CD4-positive, alpha-beta T cell treated with Interleukin-17A for 1 hour (primary cell): ENCODE measurements around the gene IL20RB.
"Not testable (repeated sequence)": the region's sequence is repeated elsewhere in the genome, so short reads cannot be mapped to it uniquely, and the experiment has no call there.

Source experiments
- DNase-seq: peaks from one replicate; pipeline ENCODE4 v3.0.0-alpha.2; 2020

IL20RB gene

DNA sequence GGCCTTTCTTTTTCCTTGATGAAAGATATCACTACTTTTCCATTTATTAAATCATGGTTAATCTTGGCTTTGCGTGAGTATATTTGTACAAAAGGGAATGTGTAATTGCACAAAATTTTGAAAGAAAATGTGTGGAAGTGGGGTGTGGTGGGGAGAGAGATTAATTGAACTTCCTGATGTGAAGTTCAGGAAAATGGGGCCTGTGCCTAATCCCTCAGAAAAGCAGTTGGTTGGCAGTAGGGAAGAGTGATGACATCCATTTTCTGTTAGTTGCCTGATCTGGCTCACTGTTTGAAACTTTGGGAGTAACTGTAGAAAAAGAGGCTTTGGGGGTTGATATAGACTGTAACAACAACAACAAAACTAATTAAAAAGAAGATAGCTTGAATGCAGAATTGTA is 10.8 kb upstream of the IL20RB start:
- no peak for DNase-seq

DNA sequence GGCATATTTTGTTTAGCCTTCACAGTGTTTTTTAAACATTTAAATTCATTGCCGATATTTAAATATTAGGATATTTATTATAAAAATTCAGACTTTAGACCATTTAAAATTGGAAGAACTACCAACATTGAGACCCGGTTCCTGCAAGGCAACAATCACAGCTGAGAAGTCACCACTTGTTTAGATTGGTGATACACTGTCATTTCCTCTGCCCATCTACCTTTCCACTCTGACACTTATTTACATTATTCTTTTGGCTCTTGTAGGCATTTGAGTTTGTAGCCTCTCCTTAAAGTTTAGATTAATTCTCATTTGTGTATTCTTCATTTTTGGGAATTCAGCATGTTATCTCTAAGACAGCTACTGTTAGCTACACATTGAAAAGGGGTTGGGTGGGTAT is 10.3 kb upstream of the IL20RB start:
- DNase-seq, result no peak

DNA sequence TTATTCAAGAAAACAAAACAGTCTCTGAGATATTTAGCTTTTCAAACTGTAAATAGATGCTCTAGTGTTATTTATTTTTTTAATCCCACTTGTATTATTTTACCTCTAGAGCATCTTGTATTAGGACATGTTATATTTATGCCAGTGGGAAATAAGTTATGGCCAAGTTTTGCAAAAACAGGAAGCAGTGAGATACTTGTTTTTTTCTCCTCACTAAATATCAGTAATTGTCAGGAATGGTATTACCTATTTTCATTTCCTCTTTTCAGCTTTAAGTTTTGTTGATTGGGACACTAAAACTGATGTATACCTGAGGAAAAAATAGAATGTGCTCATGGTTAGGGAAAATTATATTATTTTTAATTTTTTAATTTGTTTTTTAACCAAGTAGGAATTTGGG is 8.6 kb upstream of the IL20RB start:
- DNase-seq, result no peak

DNA sequence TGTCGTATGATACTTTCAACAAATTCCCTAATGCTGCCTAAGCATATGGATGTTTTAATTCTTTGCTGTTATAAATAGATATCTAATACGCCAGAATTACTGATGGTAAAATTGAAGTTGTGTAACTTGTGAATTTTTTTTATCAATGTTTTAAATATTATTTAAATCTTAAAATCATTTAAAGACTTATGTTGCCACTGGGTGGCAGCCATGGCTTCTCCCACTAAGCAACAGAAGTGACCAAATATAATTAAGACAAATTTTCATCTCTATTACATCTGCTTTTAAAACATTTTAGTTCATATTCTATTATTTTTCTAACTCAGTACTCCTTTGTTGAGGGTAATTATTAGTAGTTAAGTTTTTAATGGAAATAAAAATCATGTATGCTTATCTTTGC is 8.1 kb upstream of the IL20RB start:
- no peak for DNase-seq

DNA sequence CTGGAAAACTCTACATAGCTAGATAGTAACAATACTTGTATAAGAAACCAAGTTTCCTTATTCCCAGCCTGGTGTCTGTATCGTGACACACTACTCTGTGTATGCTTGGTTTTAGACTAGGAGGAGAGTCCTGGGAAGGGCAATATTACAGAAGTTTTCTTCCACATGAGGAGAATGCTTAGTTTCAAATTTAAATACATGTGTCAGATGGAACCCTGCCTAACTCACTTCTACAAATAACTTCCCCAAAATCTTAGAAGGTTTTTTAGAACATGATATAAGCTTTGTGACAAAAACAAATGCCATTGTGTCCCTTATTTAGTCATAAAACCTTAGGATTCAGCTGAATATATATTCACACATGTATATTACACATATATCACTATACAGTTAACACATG is 7.2 kb upstream of the IL20RB start:
- DNase-seq, result no peak

DNA sequence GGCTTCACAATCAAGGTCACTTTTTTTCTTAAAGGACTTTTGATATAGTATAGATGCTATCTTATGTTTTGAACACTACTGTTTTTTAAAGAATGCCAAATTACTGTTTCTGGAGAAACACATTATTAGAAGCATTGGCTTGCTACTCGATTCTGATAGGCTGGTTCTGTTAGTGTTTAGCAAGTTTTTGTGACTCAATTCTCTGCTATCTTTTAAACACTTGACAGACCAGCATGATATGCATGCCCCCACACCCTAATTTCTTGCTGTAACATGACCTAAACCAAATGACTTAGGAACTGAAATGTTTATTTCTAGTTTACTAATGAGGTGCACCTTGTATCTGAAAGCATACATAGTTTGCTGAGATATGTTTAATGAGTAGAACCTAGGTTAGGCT is 5.5 kb upstream of the IL20RB start:
- no peak for DNase-seq

DNA sequence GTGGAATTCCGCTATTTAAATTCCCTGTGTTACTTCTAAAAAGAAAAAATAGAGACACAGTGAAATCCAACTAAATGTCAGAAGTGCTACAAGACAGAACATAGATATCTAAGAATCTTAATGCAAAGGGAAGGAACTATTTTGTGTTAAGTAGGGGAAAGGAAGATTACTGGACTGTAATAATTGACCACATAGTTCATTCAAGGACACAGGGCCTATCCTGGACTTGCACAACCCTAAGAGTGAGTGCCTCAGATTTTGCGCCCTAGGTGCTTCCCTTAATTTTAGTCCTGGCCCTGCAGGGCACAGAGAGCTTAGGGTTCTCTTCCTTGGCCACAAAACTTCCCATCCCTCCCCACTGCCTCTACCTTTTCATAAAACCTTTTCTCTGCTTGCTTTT is 3.5 kb upstream of the IL20RB start:
- DNase-seq, result no peak

DNA sequence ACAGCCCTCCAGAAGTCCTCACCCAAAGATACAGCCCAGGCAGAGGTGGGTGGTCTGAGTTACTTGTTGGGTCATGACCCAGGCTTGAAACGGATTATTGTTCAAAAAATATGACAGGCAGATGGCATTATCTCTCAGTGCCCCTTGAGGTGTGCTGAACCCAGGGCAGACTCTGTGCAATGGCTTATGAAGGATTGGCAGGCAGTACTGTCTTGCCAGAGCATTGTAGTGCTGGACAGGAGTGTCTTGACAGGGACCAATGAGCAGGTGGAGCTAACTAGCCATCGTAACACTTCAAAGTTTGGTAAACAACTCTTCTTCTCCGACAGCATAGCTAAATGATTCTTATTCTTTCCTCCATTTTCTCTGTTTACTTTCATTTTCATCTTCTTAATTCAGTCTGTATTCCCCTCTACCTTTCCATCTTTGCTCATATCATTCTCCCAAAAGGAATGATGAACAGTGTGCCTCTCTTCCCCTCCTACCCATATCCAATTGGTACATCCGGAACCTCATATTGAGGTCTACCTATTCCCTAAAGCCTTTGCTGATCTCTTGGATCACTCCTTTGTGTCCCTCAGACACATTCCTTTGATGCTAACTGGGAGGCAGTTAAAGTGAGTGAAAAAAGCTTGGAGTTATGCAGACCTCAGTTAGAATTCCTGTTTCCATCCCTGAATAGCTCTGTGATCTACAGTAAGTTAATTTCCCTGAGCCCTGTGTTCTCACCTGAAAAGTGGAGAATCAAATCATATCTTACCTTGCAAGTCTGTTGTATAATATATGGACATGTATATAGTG is 2.6 kb upstream of the IL20RB start:
- DNase-seq, result no peak

DNA sequence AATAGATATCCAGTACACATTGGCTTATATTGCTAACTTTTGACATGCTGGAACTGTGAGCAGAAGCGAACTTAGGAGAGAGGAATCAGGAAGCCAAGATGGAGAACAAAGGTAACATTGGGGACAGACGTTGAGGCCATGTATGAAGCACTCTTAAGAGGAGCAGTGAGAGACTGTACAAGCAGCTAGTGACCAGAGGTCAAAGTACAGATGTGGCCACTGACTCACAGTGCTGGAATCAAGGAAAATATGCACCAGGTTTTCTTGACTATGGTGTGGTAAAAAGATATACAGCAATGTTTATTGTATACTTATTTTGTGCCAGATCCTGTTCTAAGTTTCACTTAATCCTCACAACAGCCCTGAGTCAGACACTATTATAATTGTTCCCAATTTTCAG is 2.0 kb upstream of the IL20RB start:
- no peak for DNase-seq

DNA sequence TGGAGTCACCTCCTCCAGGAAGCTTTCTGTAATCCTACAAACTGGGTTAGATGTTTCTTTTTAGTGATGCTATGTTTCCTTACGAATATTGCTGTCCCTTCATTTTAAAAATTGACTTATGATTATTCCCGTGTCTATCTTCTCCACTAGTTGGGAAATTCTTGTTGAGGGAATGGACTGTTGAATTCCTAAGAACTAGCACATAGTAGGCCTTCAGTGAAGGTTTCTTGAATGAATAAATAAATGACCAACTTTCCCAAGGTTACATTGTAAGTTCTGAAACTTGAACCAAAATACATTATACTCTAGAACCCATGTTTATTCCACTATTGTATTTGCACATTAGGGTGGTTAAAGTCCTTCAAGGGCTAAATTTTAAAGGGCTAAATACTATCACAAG is 812 bp upstream of the IL20RB start:
- DNase-seq, result no peak

DNA sequence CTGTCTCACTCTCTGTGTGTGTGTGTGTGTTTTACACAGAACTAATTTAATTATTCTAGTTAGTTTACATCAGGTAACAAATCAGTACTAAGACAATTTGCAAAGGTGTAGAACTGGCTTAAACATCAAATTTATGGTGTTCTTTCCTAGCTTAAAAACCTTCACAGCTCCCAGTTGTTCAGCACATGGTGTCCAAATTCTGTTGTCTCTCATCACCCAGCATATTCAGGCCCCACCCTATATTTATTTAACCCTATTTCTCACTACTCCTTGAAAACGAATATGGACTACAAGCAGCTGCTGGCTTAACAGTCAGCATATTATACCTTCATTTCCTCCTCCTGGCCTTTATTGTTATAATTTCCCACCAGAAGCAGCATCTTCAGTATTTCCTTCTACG is 1.2 kb downstream of the IL20RB start:
- no peak for DNase-seq

DNA sequence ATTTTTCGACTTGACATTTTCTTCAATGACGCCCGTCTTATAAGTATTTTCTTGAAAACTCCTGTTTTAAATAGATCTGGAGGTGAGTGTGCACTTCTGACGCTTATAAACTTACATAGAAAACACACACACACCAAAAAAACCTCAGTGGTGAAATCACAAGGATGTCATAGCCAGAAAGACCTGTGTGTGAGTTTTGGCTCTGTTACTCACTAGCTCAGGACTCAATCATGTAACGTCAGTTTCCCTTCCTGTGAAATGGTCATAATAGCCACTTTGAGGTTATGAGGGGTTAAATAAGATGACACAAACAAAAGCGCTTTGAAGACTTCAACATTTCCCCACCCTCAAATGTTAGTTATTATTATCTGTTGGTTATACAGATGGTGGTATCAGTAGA is 1.8 kb downstream of the IL20RB start:
- no peak for DNase-seq

DNA sequence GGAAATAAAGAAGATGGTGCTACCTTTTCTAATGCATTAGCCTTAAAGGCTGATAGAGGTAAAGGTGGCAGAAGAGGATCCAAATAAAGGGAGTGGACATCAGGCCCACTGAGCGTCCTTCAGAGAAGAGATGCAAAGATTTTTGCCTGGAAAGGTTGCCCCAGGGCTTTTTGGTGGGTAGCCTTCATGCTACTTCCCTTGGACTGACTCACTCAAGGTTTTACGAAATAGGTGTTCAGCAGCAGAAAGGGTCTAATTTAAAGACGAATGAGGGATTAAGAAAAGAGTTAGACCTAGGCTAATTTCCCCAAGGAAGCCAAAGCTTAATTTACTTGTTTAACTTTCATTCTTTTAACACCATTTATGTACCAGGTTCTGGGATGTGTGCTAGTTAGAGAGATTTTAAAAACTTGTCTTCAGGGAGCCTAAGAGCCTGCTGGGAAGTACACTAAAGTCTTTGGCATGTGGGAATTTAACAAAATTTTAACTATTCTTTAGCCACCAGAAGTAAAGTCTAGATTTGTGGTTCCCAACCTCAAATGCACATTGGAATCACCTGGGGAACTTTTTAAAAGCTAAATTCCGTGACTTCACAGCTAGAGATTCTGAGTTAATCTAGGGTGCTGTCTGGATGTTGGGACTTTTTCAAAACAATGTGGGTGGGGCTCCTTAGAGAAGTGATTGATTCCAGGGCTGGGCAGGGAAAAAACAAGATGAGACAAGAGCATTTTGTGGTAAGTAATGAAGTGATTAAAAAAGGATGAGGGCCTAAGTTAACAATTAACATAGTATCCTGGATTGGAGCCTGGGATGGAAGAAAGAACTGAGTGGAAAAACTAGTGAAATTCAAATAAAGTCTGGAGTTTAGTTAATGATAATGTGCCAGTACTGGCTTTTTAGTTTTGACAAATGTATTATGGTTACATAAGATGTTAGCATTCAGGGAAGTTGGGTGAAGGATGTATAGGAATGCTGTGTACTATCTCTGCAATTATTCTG is 3.4 kb downstream of the IL20RB start:
- DNase-seq, result no peak

DNA sequence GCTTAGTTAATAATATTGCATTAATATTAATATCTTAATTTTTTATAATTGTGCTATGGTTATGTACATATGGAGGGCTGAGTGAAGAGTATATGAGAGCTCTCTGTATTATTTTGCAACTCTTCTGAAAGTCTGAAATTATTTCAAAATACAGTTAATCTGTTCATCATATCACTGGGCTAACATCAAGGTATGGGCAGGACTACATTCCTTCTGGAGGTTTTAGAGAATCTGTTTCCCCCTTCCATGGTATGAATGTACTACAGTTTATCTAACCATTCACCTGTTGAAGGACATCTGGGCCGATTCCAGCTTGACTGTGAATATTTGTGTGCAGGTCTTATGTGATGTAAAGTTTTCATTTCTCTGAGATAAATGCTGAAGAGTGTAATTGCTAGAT is 5.1 kb downstream of the IL20RB start:
- DNase-seq, result no peak

DNA sequence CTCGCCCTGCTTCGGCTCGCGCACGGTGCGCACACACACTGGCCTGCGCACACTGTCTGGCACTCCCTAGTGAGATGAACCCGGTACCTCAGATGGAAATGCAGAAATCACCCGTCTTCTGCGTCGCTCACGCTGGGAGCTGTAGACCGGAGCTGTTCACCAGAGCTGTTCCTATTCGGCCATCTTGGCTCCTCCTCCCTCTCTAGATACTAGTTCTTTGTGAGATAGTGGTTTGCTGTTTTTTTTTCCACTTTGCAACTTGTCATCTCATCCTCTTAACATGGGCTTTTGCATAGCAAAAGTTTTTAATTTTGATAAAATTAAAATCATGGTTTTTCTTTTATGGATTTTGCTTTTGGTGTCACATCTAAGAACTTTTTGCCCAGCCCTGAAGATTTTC is 11.8 kb downstream of the IL20RB start:
- DNase-seq, result not testable (repeated sequence)

DNA sequence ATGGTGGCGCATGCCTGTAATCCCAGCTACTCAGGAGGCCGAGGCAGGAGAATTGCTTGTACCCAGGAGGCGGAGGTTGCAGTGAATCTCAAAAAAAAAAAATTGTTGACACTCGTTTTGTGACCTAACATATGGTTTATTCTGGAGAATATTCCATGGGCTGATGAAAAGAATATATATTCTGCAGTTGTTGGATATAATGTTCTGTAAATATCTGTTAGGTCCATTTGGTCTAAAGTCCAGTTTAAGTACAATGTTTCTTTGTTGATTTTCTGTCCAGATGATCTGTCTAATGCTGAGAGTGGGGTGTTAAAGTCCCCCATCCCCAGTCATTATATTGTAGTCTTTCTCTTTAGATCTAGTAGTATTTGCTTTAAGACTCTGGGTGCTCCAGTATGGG is 15.6 kb downstream of the IL20RB start:
- no peak for DNase-seq

DNA sequence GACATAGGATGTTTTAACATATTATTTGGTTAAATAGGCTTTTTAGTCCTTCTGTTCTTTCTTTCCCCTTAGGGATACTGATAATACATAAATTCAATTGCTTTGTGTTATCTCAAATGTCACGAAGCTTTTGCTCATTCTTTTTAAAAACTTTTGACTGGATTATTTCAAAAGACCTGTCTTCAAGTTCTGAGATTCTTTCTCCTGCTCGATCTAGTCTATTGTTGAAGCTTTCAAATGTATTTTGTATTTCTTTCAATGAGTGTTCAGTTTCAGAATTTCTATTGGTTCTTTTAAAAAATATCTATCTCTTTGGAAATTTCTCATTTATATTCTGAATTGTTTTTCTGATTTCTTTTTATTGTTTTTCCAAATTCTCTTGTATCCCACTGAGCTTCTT is 16.9 kb downstream of the IL20RB start:
- DNase-seq, result no peak

DNA sequence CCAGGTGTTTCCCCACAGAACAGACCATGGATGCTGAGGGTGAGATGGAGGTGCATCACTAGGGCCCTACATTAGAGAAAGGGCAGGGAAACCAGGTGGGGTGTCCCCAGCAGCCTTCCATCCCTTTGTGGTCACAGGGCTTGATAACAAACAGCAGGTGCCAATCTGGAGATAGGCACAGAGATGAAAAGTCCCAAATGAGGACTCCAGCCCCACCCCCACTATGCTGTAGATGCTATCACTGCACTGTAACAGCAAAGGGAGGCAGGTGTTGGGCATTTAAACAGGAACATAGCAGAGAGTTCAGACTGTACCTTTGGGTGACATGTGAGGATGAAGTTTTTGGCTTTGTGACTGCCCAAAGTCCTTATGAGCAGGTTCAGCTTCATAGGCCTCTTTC is 21.4 kb downstream of the IL20RB start:
- no peak for DNase-seq

DNA sequence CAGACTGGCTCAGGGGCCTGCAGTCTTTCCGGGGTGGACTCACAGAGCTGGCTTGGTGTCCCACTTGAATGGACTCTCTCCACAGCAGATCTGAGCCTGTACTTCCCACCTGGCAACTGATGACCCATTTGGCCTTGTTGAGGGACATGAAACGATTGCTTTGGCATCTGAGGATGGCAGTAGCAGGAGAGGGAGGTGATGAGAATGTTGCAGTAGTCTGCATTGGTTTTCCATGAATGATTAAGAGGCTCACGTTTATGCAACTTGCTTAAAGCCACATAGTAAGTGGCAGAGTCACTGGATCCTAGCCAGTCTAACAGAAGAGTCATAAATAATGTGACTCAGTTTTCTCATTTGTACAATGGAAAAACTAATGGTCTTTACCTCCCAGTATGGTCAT is 21.9 kb downstream of the IL20RB start:
- no peak for DNase-seq

DNA sequence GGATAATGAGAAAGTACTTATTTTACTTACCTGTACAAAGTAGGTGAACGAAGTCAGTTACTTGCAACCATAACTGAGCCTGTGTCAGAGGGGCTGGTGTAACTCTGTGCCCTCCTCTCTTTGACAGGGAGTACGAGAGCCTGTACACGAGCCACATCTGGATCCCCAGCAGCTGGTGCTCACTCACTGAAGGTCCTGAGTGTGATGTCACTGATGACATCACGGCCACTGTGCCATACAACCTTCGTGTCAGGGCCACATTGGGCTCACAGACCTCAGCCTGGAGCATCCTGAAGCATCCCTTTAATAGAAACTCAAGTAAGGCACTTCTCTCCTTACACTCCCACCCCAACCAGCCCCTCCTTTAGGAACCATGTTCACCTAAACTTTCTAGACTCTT is 24.2 kb downstream of the IL20RB start:
- DNase-seq, result no peak

DNA sequence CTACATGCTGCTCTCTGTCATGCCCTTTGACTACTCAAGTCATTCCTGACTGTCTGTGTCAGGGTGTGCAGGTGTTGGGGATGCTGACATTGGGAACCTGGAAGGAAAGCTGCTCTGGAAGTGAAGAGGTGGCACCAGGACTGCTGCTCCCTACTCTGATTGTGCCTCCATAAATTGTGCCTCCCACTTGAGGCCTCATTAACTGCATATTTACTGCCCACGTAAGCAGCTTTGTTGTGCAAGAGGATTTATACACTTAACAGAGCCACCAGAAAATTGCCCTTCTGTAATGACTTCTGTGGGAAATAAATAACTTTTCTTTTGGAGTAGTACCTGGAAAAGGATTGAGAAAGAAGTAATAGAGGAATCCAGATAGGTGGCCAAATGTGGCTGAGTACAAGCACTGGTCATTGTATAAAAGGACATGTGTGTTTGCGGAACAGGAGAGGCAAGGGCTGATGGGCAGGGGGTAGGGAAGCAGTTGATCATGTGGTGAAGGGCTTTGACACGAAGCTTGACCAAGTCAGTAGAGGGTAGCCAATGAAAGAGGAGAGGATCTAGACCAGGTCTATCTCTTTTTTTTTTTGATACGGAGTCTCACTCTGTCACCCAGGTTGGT is 24.8 kb downstream of the IL20RB start:
- no peak for DNase-seq

DNA sequence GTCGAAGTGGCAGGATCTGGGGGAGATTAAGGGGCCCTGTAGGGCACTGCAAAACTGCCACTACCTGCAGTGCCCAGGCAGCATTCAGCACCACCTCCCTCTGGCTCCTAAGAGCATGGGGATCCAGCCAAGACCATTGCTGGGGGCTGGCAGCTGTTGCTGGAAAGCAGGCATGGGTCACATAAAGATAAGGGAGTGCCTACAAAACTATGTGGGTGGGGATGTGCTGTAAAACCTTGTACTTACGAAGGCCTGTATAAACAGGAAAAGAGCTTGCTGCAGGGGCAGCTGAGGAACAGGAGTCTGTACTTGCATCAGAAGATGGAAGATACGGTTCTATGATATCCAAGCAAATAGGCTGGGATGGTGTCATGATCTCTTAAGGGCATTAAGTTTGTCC is 27.1 kb downstream of the IL20RB start:
- DNase-seq, result no peak

DNA sequence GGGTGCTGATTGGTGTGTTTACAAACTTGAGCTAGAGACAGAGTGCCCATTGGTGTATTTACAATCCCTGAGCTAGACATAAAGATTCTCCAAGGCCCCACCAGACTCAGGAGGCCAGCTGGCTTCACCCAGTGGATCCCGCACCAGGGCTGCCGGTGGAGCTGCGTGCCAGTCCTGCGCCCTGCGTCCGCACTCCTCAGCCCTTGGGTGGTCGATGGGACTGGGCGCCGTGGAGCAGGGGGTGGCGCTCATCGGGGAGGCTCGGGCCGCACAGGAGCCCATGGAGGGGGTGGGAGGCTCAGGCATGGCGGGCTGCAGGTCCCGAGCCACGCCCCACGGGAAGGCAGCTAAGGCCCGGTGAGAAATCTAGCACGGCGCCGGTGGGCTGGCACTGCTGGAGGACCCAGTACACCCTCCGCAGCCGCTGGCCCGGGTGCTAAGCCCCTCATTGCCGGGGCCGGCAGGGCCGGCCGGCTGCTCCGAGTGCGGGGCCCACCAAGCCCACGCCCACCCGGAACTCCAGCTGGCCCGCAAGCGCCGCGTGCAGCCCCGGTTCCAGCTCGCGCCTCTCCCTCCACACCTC is 29.7 kb downstream of the IL20RB start:
- DNase-seq, result not testable (repeated sequence)
